Astrocyte (in vitro differentiated cells and primary cell): ENCODE data around the gene SRF. TPM values are rescaled to one million over a fixed set of nuclear protein-coding genes. Genes with fewer than 3 reads are reported as not detected.

ENCODE experiments used
- DNase-seq: peaks from one replicate; pipeline ENCODE4 v3.0.0-alpha.2; 2010; ENCODE audit warnings: low read depth
- FAIRE-seq: peaks from 2 replicates; lab custom pipeline; 2011; peaks lifted over from hg19 to GRCh38; lab: Jason Lieb, UNC
- H2AFZ ChIP-seq: 2 replicates; pipeline ENCODE4 v1.6.0; 2012; ENCODE audit warnings: low read depth, low read length, inconsistent platforms
- H3K27ac ChIP-seq: 2 replicates; pipeline ENCODE4 v1.5.1; 2011; ENCODE audit warnings: low read depth, low read length, inconsistent platforms
- H3K27me3 ChIP-seq: 2 replicates; pipeline ENCODE4 v1.6.0; 2011; ENCODE audit warnings: low read length, inconsistent platforms; ENCODE audit not compliant: insufficient read depth
- H3K36me3 ChIP-seq: 2 replicates; pipeline ENCODE4 v1.5.1; 2011; ENCODE audit warnings: low read length, inconsistent platforms; ENCODE audit not compliant: insufficient read depth
- H3K4me1 ChIP-seq: 2 replicates; pipeline ENCODE4 v1.5.1; 2011; ENCODE audit warnings: low read length, inconsistent platforms; ENCODE audit not compliant: insufficient read depth
- H3K4me2 ChIP-seq: 2 replicates; pipeline ENCODE4 v1.6.0; 2012; ENCODE audit warnings: low read length, inconsistent platforms
- H3K4me3 ChIP-seq: 2 replicates; pipeline ENCODE4 v1.5.1; 2011; ENCODE audit warnings: low read depth, mild to moderate bottlenecking, low read length, inconsistent platforms; ENCODE audit not compliant: insufficient read depth
- H3K79me2 ChIP-seq: 2 replicates; pipeline ENCODE4 v1.6.0; 2012; ENCODE audit warnings: mild to moderate bottlenecking, low read length, inconsistent platforms; ENCODE audit not compliant: insufficient read depth
- H3K9ac ChIP-seq: 2 replicates; pipeline ENCODE4 v1.6.0; 2012; ENCODE audit warnings: mild to moderate bottlenecking, low read length, inconsistent platforms
- H3K9me3 ChIP-seq: 2 replicates; pipeline ENCODE4 v1.5.1; 2012; ENCODE audit warnings: low read depth, mild to moderate bottlenecking, low read length, inconsistent platforms; ENCODE audit not compliant: insufficient read depth
- H4K20me1 ChIP-seq: 2 replicates; pipeline ENCODE4 v1.6.0; 2012; ENCODE audit warnings: low read length, inconsistent platforms; ENCODE audit not compliant: insufficient read depth
- H3K27ac Mint-ChIP-seq: one replicate; pipeline ENCODE4 v1.8.0; 2021; ENCODE audit warnings: mild to moderate bottlenecking, mixed read lengths; ENCODE audit not compliant: unreplicated experiment
- H3K27me3 Mint-ChIP-seq: one replicate; pipeline ENCODE4 v1.8.0; 2021; ENCODE audit warnings: low read depth, mixed read lengths; ENCODE audit not compliant: unreplicated experiment
- H3K36me3 Mint-ChIP-seq: one replicate; pipeline ENCODE4 v1.8.0; 2021; ENCODE audit warnings: low read depth, mixed read lengths; ENCODE audit not compliant: unreplicated experiment
- H3K4me1 Mint-ChIP-seq: one replicate; pipeline ENCODE4 v1.8.0; 2021; ENCODE audit warnings: low read depth, mixed read lengths; ENCODE audit not compliant: unreplicated experiment
- H3K4me3 Mint-ChIP-seq: one replicate; pipeline ENCODE4 v1.8.0; 2021; ENCODE audit warnings: mild to moderate bottlenecking, moderate library complexity, mixed read lengths; ENCODE audit not compliant: unreplicated experiment
- H3K9me3 Mint-ChIP-seq: one replicate; pipeline ENCODE4 v1.8.0; 2021; ENCODE audit warnings: mild to moderate bottlenecking, mixed read lengths; ENCODE audit not compliant: unreplicated experiment
- EZH2 ChIP-seq: IDR thresholded peaks from 2 replicates; pipeline ENCODE4 v1.6.1; 2012; ENCODE audit warnings: mild to moderate bottlenecking, low read length, inconsistent platforms; ENCODE audit not compliant: insufficient read depth
- total RNA-seq: library from RNA; stranded (reverse); gene quantifications from 2 replicates; pipeline ENCODE4 v1.2.1, GENCODE V29; 2021
- TF ChIP-seq, protein P1 (sequence below): IDR thresholded peaks from 2 replicates; pipeline ENCODE4 v1.5.1; 2011; ENCODE audit warnings: low read depth, mild to moderate bottlenecking, inconsistent platforms, low read length, moderate library complexity; ENCODE audit not compliant: insufficient read depth

SRF gene
- total RNA-seq, 1 donor from 2014 or later: 53.5 TPM

GRCh38 chr6:43147691-43148477 is 23.2 kb upstream of the SRF start:
- H3K36me3 Mint-ChIP-seq: peaks cover 31% of the 10 kb centered on the region
- H3K36me3 ChIP-seq: peaks cover 27% of the 10 kb centered on the region
- H2AFZ ChIP-seq: no peak overlapping the region
- H3K9me3 ChIP-seq: no peaks in the 10 kb centered on the region
- peaks cover 53% of the 10 kb centered on the region for H3K4me1 Mint-ChIP-seq
- no peak overlapping the region for H3K4me3 ChIP-seq
- H3K27ac Mint-ChIP-seq: peak overlapping the region; percentile 69
- H3K27me3 ChIP-seq: no peaks in the 10 kb centered on the region
- no peak for FAIRE-seq
- no peak overlapping the region for H3K4me2 ChIP-seq
- no peak for TF ChIP-seq EZH2
- TF ChIP-seq, protein P1, sequence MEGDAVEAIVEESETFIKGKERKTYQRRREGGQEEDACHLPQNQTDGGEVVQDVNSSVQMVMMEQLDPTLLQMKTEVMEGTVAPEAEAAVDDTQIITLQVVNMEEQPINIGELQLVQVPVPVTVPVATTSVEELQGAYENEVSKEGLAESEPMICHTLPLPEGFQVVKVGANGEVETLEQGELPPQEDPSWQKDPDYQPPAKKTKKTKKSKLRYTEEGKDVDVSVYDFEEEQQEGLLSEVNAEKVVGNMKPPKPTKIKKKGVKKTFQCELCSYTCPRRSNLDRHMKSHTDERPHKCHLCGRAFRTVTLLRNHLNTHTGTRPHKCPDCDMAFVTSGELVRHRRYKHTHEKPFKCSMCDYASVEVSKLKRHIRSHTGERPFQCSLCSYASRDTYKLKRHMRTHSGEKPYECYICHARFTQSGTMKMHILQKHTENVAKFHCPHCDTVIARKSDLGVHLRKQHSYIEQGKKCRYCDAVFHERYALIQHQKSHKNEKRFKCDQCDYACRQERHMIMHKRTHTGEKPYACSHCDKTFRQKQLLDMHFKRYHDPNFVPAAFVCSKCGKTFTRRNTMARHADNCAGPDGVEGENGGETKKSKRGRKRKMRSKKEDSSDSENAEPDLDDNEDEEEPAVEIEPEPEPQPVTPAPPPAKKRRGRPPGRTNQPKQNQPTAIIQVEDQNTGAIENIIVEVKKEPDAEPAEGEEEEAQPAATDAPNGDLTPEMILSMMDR: no peak
- peaks cover 10% of the 10 kb centered on the region for H4K20me1 ChIP-seq
- no peak for DNase-seq
- peaks cover 15% of the 10 kb centered on the region for H3K4me1 ChIP-seq
- H3K27me3 Mint-ChIP-seq: no peaks in the 10 kb centered on the region
- H3K4me3 Mint-ChIP-seq: no peak overlapping the region
- H3K9me3 Mint-ChIP-seq: no peaks in the 10 kb centered on the region
- H3K9ac ChIP-seq: no peak overlapping the region
- peaks cover 3% of the 10 kb centered on the region for H3K79me2 ChIP-seq
- H3K27ac ChIP-seq: no peak overlapping the region

DNA sequence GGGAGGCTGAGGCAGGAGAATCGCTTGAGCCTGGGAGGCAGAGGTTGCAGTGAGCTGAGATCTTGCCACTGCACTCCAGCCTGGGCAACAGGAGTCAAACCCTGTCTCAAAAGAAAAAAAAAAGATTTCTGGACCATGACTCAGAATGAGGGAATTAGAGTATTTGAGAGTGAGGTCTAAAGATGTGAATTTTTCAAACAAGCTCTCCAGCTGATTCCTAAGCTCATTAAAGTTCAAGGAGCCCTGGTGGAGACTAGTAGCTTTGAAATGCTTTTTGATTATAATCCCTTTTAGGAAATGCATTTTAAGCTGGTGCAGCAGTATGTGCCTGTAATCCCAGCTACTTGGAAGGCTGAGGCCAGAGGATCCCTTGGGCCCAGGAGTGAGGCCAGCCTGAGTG is 21.8 kb upstream of the SRF start:
- Mint-ChIP-seq H3K27ac (peak overlapping the region; percentile 89), H3K27me3 (no peaks in the 10 kb centered on the region), H3K4me1 (peaks cover 41% of the 10 kb centered on the region), H3K36me3 (peaks cover 27% of the 10 kb centered on the region), H3K9me3 (no peaks in the 10 kb centered on the region), H3K4me3 (peak overlapping the region; percentile 54)
- peaks cover 4% of the 10 kb centered on the region for H3K4me1 ChIP-seq
- DNase-seq: peak; percentile 32
- no peak overlapping the region for H3K27ac ChIP-seq
- TF ChIP-seq EZH2: no peak
- TF ChIP-seq, protein P1: no peak
- H3K9ac ChIP-seq: peak overlapping the region; percentile 18
- FAIRE-seq: no peak
- H3K4me3 ChIP-seq: no peak overlapping the region
- no peak overlapping the region for H3K4me2 ChIP-seq
- no peaks in the 10 kb centered on the region for H3K27me3 ChIP-seq
- peaks cover 25% of the 10 kb centered on the region for H3K36me3 ChIP-seq
- no peaks in the 10 kb centered on the region for H3K9me3 ChIP-seq
- no peak overlapping the region for H2AFZ ChIP-seq
- peaks cover 5% of the 10 kb centered on the region for H4K20me1 ChIP-seq
- H3K79me2 ChIP-seq: peaks cover 3% of the 10 kb centered on the region
